Panc1 (cell line): ENCODE results near the gene HES4. TPM values are rescaled to one million over a fixed set of nuclear protein-coding genes. Genes with fewer than 3 reads are reported as not detected.

Experiments used
- ATAC-seq: fragments of 200-7000 bp; cut with Tn5 transposase; 2 replicates; pipeline ENCODE4 v1.9.1; 2020; ENCODE audit warnings: mild to moderate bottlenecking, moderate library complexity
- BruUV-seq: library from RNA; stranded (reverse); fragments of 400-500 nt; replicated peaks from 2 replicates; lab custom pipeline; 2021; lab: Mats Ljungman, UMichigan
- CTCF ChIA-PET: fragments of 300-600 bp; sonication (Branson Sonifier 250); formaldehyde crosslinking; loops from one replicate; lab custom pipeline; 2022; ENCODE audit warnings: antibody characterized with exemption; lab: Charles Lee
- POLR2A ChIA-PET: fragments of 300-600 bp; sonication (Branson Sonifier 250); formaldehyde crosslinking; loops from one replicate; lab custom pipeline; 2022; ENCODE audit warnings: antibody characterized with exemption; lab: Charles Lee
- DNase-seq: peaks from one replicate; pipeline ENCODE4 v3.0.0-alpha.2; 2010; ENCODE audit warnings: low read depth, low spot score
- H3K27ac ChIP-seq: 2 replicates; pipeline ENCODE4 v1.5.1; 2011; ENCODE audit warnings: mild to moderate bottlenecking, low read length, inconsistent platforms
- H3K27me3 ChIP-seq: fragments of 200-500 bp; sonication (Bioruptor generic); 2 replicates; pipeline ENCODE4 v1.6.0; 2014; ENCODE audit warnings: low read length, inconsistent platforms; ENCODE audit not compliant: control insufficient read depth, insufficient read depth
- H3K36me3 ChIP-seq: fragments of 200-500 bp; sonication (Bioruptor generic); 2 replicates; pipeline ENCODE4 v1.5.1; 2014; ENCODE audit warnings: inconsistent platforms, mild to moderate bottlenecking, low read length, moderate library complexity; ENCODE audit not compliant: control insufficient read depth, insufficient read depth
- H3K4me1 ChIP-seq: 2 replicates; pipeline ENCODE4 v1.5.1; 2011; ENCODE audit warnings: inconsistent platforms, mild to moderate bottlenecking, low read length, moderate library complexity; ENCODE audit not compliant: control insufficient read depth, insufficient read depth
- H3K4me3 ChIP-seq, 2 experiments: 2 replicates each; pipeline ENCODE4 v1.5.1; 2011 to 2012; ENCODE audit warnings: low read depth in 2 of 2, low read length in 2 of 2, mild to moderate bottlenecking in 2 of 2, inconsistent platforms in 1 of 2, moderate library complexity in 1 of 2
- H3K9me3 ChIP-seq: fragments of 200-500 bp; sonication (Bioruptor generic); 2 replicates; pipeline ENCODE4 v1.5.1; 2014; ENCODE audit warnings: low read depth, mild to moderate bottlenecking, inconsistent platforms, low read length, moderate library complexity; ENCODE audit not compliant: control insufficient read depth, insufficient read depth
- CTCF ChIP-seq: fragments of 450-650 bp; IDR thresholded peaks from 2 replicates; pipeline ENCODE4 v1.5.1; 2017; ENCODE audit warnings: mild to moderate bottlenecking
- POLR2AphosphoS5 ChIP-seq: IDR thresholded peaks from 2 replicates; pipeline ENCODE4 v1.6.1; 2012; ENCODE audit warnings: mild to moderate bottlenecking, low read depth, low read length, moderate library complexity
- REST ChIP-seq, 2 experiments: IDR thresholded peaks; 2 replicates each; pipeline ENCODE4 v1.6.1; 2011 to 2012; ENCODE audit warnings: low read depth in 2 of 2, control low read depth in 1 of 2, low read length in 1 of 2, mild to moderate bottlenecking in 1 of 2, moderate library complexity in 1 of 2; ENCODE audit not compliant: insufficient read depth in 1 of 2
- SIN3A ChIP-seq: IDR thresholded peaks from 2 replicates; pipeline ENCODE4 v1.6.1; 2012; ENCODE audit warnings: low read depth, mild to moderate bottlenecking, low read length, moderate library complexity, borderline replicate concordance; ENCODE audit not compliant: insufficient read depth
- TCF7L2 ChIP-seq: IDR thresholded peaks from 2 replicates; pipeline ENCODE4 v1.6.1; 2011; ENCODE audit warnings: mild to moderate bottlenecking, low read depth, low read length, inconsistent platforms
- in situ Hi-C: cut with HindIII; loops from 2 replicates; pipeline ENCODE4 v1.10.0; 2016; ENCODE audit warnings: low sequenced_read_pairs, low pct_unique_long_range_greater_than_20kb
- intact Hi-C: fragments of 100-400 bp; cut with micrococcal nuclease; formaldehyde crosslinking; loops from one replicate; pipeline ENCODE4 v1.10.0; 2022; ENCODE audit not compliant: unreplicated experiment
- total RNA-seq: library from RNA; stranded (reverse); gene quantifications from one replicate; pipeline ENCODE4 v1.2.1, GENCODE V29; 2021; ENCODE audit not compliant: unreplicated experiment

Gene HES4
- total RNA-seq, 1 experiment from 2014 or later = 74.2 TPM

GRCh38 chr1:981955-982558 lies 17.8 kb downstream of the HES4 start, which contains the start of gene PERM1:
PERM1 (minus strand) TSS chr1:982093; CDS start chr1:981029, 1,064 bp downstream.
- POLR2A ChIA-PET = interaction anchor here (0.5 kb wide), 1 partner anchor 301 kb away, joined by 4 read pairs; no protein-coding TSS in a partner anchor

GRCh38 chr1:981491-981954 lies 18.4 kb downstream of the HES4 start:
- Histone ChIP-seq H3K27me3 (no peaks in the 10 kb centered on the region), H3K27ac (no peak overlapping the region), H3K36me3 (no peaks in the 10 kb centered on the region), H3K9me3 (no peaks in the 10 kb centered on the region), H3K4me1 (no peaks in the 10 kb centered on the region; the same call in 1 of the 2 replicates), H3K4me3 (no peak overlapping the region)
- in situ Hi-C loops (no loop called here), intact Hi-C loops (no loop called here)
- ChIA-PET CTCF (interaction anchor here (1.2 kb wide), 1 partner anchor 21 kb away, joined by 3 read pairs; no protein-coding TSS in a partner anchor), POLR2A (no interaction called here)
- no peak for DNase-seq
- ATAC-seq = no peak
- BruUV-seq = no TSS peak
- TF ChIP-seq SIN3A (no peak), CTCF (no peak), TCF7L2 (no peak), POLR2AphosphoS5 (no peak)

More at GRCh38 chr1:981955-982558, 17.8 kb downstream of the HES4 start, which contains the start of gene PERM1:
- TF ChIP-seq CTCF = no peak
- no peak for TF ChIP-seq TCF7L2
- no peak for TF ChIP-seq SIN3A
- no peak for TF ChIP-seq REST (IDR thresholded peaks at IDR 0.05; ENCODE audit: insufficient read depth in 1 of 2, low read depth in 2 of 2, low read length in 1 of 2)
- TF ChIP-seq POLR2AphosphoS5 = no peak
- BruUV-seq = no TSS peak
- Histone ChIP-seq H3K27me3 (no peaks in the 10 kb centered on the region), H3K9me3 (no peaks in the 10 kb centered on the region), H3K27ac (no peak within 1 kb of the TSS), H3K4me3 (no peak within 1 kb of the TSS), H3K36me3 (no peaks in the 10 kb centered on the region), H3K4me1 (no peaks in the 10 kb centered on the region; the same call in 1 of the 2 replicates)
- no peak for DNase-seq
- CTCF ChIA-PET = interaction anchor here (1.2 kb wide), 1 partner anchor 20 kb away, joined by 3 read pairs; no protein-coding TSS in a partner anchor
- ATAC-seq = no peak
- in situ Hi-C loops = no loop called here
- intact Hi-C loops = no loop called here
